Fibroblast of the aortic adventitia (primary cell): ENCODE results near the gene NXPH4. TPM values are rescaled to one million over a fixed set of nuclear protein-coding genes. Genes with fewer than 3 reads are reported as not detected.

ENCODE experiments used
- DNase-seq: peaks from one replicate; pipeline ENCODE4 v3.0.0-alpha.2; 2010; ENCODE audit warnings: low read depth
- H3K4me3 ChIP-seq: 2 replicates; pipeline ENCODE4 v1.5.1; 2011; ENCODE audit warnings: low read depth, mild to moderate bottlenecking, control low read depth, low read length, moderate library complexity
- total RNA-seq: library from RNA; depleted of rRNA; stranded (reverse); fragments of >200 nt; gene quantifications from 2 replicates; pipeline ENCODE4 v1.2.3, GENCODE V29; 2012; ENCODE audit warnings: low replicate concordance
- TF ChIP-seq, protein P1 (sequence below): IDR thresholded peaks from 2 replicates; pipeline ENCODE4 v1.5.1; 2011; ENCODE audit warnings: mild to moderate bottlenecking, low read length, control low read depth, inconsistent platforms; ENCODE audit not compliant: insufficient read depth

Gene NXPH4
- total RNA-seq, 1 donor, result 1.9 TPM

DNA sequence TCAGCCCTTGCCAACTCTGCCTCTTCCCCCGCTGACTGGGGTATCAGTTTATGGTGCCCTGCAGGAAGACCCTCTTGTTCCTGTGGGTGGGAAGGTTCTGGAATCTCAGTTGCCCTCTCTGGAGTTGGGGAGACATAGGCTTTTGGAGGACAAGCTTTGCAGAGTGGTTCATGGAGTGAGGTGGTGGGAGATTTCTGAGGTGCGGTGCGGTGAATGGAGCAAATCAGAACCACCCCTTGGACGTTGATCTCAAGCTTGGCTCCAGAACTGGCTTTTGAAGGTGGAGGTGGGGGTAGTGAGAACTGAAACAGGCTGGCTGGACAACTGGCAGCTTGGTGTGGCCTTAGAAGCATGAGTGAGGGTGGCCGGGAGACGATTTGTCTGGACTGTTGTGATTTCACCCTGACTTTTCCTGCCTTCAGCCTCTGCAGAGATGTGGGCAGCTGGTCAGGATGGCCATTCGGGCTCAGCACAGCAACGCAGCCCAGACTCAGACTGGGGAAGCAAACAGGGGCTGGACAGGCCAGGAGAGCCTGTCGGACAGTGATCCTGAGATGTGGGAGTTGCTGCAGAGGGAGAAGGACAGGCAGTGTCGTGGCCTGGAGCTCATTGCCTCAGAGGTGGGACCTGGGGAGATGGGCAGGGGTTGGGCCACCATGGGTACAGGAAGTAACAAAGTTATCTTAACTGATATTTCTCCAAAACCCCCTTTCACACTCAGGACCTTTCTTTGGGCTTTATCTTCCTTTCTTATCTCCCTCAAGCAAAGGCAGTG, 14.0 kb downstream of the NXPH4 start:
- TF ChIP-seq, protein P1, sequence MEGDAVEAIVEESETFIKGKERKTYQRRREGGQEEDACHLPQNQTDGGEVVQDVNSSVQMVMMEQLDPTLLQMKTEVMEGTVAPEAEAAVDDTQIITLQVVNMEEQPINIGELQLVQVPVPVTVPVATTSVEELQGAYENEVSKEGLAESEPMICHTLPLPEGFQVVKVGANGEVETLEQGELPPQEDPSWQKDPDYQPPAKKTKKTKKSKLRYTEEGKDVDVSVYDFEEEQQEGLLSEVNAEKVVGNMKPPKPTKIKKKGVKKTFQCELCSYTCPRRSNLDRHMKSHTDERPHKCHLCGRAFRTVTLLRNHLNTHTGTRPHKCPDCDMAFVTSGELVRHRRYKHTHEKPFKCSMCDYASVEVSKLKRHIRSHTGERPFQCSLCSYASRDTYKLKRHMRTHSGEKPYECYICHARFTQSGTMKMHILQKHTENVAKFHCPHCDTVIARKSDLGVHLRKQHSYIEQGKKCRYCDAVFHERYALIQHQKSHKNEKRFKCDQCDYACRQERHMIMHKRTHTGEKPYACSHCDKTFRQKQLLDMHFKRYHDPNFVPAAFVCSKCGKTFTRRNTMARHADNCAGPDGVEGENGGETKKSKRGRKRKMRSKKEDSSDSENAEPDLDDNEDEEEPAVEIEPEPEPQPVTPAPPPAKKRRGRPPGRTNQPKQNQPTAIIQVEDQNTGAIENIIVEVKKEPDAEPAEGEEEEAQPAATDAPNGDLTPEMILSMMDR, result no peak
- DNase-seq, result peak; percentile 48
- H3K4me3 ChIP-seq, result peak overlapping the region; percentile 93

DNA sequence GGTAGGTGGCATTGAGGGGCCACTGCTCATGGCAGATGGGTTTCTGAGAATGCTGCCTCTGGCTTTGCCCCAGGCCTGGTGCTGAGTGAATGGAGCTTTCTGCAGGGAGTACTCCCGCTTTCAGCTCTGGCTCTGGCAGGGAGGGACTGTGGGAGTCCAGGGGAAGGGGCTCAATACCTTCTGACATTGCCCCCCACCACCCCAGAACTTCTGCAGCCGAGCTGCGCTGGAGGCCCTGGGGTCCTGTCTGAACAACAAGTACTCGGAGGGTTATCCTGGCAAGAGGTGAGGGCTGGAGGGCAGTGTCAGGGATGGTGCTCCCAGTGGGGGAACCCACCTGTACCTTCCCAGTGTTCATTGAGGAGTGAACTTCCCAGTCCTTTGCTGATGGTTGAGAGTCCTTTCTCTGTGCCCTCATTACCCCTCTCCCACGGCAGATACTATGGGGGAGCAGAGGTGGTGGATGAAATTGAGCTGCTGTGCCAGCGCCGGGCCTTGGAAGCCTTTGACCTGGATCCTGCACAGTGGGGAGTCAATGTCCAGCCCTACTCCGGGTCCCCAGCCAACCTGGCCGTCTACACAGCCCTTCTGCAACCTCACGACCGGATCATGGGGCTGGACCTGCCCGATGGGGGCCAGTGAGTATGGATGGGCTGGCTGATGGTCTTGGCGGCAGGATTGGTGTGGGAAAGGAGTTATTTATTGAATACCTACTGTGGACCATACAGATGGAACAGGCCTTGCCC, 14.9 kb downstream of the NXPH4 start:
- no peak for DNase-seq
- peak overlapping the region; percentile 93 for H3K4me3 ChIP-seq
- TF ChIP-seq, protein P1, result no peak

DNA sequence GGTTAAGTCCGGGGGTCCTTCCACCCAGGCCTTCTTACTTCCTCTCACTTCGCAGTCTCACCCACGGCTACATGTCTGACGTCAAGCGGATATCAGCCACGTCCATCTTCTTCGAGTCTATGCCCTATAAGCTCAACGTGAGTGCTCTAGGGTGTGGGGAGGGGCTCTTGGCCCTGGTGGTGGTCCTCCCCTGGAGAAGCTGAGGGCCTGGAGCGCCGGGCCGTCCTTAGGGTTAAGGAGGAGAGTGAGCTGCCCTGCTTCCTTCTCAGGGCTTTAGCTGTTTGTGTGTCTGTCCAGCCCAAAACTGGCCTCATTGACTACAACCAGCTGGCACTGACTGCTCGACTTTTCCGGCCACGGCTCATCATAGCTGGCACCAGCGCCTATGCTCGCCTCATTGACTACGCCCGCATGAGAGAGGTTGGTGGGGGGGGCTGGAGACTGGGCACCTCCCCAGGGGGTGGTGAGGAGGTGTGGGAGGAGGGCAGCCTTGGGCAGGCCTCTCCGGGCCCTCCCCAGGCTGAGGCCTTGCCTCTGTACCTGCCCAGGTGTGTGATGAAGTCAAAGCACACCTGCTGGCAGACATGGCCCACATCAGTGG, 15.7 kb downstream of the NXPH4 start:
- no peak for DNase-seq
- peak overlapping the region; percentile 93 for H3K4me3 ChIP-seq
- TF ChIP-seq, protein P1, result no peak

DNA sequence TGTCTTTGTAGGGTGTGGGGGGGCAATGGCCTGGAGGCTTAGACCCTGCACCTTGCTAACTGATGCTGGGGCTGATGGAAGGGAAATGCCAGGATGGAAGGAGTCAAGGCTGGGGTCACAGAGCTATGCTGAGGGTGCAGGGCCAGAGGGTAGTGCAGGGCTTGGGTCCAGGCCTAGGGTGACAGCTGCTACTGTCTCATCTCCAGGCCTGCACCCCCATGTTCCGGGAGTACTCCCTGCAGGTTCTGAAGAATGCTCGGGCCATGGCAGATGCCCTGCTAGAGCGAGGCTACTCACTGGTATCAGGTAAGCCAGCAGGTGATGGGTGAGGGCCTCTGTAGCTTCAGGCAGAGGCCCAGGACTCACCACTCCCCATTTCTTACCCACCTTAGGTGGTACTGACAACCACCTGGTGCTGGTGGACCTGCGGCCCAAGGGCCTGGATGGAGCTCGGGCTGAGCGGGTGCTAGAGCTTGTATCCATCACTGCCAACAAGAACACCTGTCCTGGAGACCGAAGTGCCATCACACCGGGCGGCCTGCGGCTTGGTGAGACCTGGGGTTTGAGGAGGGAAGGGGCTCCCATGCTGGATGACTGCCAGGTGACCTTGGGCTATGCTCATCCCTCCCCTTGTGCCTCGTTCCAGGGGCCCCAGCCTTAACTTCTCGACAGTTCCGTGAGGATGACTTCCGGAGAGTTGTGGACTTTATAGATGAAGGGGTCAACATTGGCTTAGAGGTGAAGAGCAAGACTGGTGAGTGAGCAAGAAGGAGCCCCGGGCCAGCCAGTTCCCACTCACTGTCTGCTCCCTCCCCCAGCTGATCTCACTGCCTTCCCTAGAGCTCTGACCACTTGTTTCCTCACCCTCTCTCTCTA, 17.0 kb downstream of the NXPH4 start:
- peak; percentile 83 for DNase-seq
- TF ChIP-seq, protein P1, result no peak
- no peak overlapping the region for H3K4me3 ChIP-seq

DNA sequence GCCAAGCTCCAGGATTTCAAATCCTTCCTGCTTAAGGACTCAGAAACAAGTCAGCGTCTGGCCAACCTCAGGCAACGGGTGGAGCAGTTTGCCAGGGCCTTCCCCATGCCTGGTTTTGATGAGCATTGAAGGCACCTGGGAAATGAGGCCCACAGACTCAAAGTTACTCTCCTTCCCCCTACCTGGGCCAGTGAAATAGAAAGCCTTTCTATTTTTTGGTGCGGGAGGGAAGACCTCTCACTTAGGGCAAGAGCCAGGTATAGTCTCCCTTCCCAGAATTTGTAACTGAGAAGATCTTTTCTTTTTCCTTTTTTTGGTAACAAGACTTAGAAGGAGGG, 17.6 kb downstream of the NXPH4 start:
- no peak for DNase-seq
- TF ChIP-seq, protein P1, result no peak
- H3K4me3 ChIP-seq, result no peak overlapping the region

DNA sequence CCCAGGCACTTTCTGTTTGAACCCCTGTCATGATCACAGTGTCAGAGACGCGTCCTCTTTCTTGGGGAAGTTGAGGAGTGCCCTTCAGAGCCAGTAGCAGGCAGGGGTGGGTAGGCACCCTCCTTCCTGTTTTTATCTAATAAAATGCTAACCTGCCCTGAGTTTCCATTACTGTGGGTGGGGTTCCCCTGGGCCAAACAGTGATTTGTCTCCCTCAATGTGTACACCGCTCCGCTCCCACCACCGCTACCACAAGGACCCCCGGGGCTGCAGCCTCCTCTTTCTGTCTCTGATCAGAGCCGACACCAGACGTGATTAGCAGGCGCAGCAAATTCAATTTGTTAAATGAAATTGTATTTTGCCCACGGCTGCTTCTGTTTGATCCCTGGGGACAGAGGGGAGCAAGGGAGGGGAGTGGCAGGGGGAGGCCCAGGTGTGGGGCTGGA, 18.0 kb downstream of the NXPH4 start:
- DNase-seq, result no peak
- TF ChIP-seq, protein P1, result no peak

More for the DNA sequence above, 18.0 kb downstream of the NXPH4 start:
- H3K4me3 ChIP-seq, result no peak overlapping the region
